ENCODE measurements around the gene SMURF2. TPM values are rescaled to one million over a fixed set of nuclear protein-coding genes. Genes with fewer than 3 reads are reported as not detected.

The SMURF2 gene
- total and polyA plus RNA-seq, 2 of the 4 experiments (the other 2 are of a cell fraction): 131 to 774 TPM

DNA sequence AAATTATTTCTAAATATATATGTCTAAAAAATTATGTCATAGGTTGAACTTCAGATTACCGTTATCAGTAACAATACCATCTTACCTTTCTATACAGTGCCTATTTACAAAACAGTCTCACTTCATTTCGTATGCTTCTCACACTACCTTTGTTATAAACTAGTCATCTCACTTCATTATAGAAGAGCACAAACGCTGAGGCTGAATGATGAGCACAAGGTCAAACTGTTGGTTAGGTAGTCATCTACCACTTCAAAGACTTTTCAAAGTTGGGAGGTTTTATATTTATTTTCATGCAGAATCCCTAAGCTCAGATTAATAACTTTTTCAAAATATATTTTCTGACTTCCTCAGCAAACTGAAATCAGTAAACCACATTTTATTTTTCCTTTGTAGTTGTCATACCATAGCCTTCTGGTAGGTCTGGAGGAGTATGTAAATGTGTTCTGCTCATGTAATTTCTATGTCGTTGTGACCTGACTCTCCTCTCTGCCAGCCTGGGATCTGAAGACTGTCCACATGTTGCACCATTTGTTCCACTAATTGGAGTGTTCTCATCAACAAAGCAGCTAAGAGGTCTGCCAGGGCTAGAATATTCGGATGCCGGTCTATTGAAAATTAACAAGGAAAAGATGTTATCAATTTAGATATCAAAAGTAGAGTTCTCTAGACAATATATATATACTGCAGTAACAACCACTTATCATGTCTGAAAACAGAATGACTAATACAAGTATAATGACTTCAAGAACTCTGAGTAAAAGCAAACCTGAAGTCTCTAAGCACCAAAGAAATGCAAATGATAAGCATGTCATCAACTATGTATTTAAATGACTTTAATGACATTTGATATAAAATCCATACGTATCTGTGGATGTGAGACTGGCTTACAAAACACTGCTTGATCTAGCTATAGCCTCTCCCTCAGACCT, 81.5 kb downstream of the SMURF2 start:
- BruUV-seq (replicated peaks): no TSS peak
- Histone ChIP-seq H4K5ac (ENCODE audit: low read depth, low read length) (no peak overlapping the region), H3K18ac (ENCODE audit: low read depth, low read length) (no peak overlapping the region), H3K27ac (ENCODE audit: insufficient read depth, low read length) (peak overlapping the region; percentile 4; the same call in 1 of the 2 replicates), H3K27me3 (ENCODE audit: control insufficient read depth, insufficient read depth, low read length) (no peaks in the 10 kb centered on the region), H2BK120ac (ENCODE audit: low read depth, low read length) (no peak overlapping the region), H3K9me1 (ENCODE audit: insufficient read depth, low read length) (peaks cover 3% of the 10 kb centered on the region), H3K4ac (ENCODE audit: low read depth, low read length) (no peak overlapping the region), H3K4me3 (ENCODE audit: insufficient read depth, low read depth, low read length) (no peak overlapping the region), H2BK20ac (ENCODE audit: low read depth, low read length) (no peak overlapping the region), H2BK5ac (ENCODE audit: low read depth, low read length, poor library complexity, severe bottlenecking) (peak overlapping the region; percentile 58), H2AK5ac (ENCODE audit: low read depth, low read length) (no peak overlapping the region), H3K23ac (ENCODE audit: low read depth, low read length) (peak overlapping the region; percentile 17), H3K9ac (ENCODE audit: low read depth, low read length) (no peak overlapping the region), H2AK9ac (replicated peaks; ENCODE audit: low read depth, low read length, poor library complexity) (no peak overlapping the region), H4K8ac (ENCODE audit: low read depth in 2 of 2, low read length in 2 of 2) (peak overlapping the region in 1 of 2 experiments; percentile 36; a peak in 1 of 4 replicates), H4K91ac (ENCODE audit: insufficient read depth, low read depth, low read length) (no peak overlapping the region), H3K79me1 (ENCODE audit: low read depth in 1 of 2, low read length in 2 of 2) (peaks cover 36 to 68% of the 10 kb centered on the region in 2 experiments), H3K4me1 (ENCODE audit: control insufficient read depth, insufficient read depth, low read length) (0 out of 2 replicates have a peak, but pooled peaks cover 4% of the 10 kb centered on the region), H3K4me2 (ENCODE audit: low read depth, low read length) (no peak overlapping the region), H3K9me3 (ENCODE audit: control insufficient read depth, insufficient read depth, low read length) (no peaks in the 10 kb centered on the region), H4K20me1 (ENCODE audit: insufficient read depth, low read length) (peaks cover 79% of the 10 kb centered on the region), H3K36me3 (ENCODE audit: control insufficient read depth, insufficient read depth, low read length) (peaks cover 51% of the 10 kb centered on the region), H3K14ac (replicated peaks; ENCODE audit: low read depth, low read length) (0 out of 2 replicates have a peak overlapping the region, but pooled peaks have one; percentile 17), H3K56ac (ENCODE audit: extremely low read depth, insufficient read depth, low read length) (no peak overlapping the region), H2AFZ (replicated peaks; ENCODE audit: low read length, poor library complexity) (no peak overlapping the region), H2BK15ac (ENCODE audit: low read depth, low read length) (no peak overlapping the region)
- dilution Hi-C loops (cut with HindIII; ENCODE audit: low sequenced_read_pairs, unreplicated experiment): no loop called here
- ATAC-seq (ENCODE audit: low read depth): no peak
- intact Hi-C loops (cut with micrococcal nuclease): no loop called here
- 89% methylated on average over 1 of the region's 7 CpGs; no CpG with 5 or more reads in 1 of the 2 experiments for WGBS, 2 experiments (ENCODE audit: extremely low coverage in 2 of 2, insufficient read length in 1 of 2)
- no peak for TF ChIP-seq SMC3 (IDR thresholded peaks at IDR 0.05; ENCODE audit: low read depth, low read length)
- TF ChIP-seq CHD1 (IDR thresholded peaks at IDR 0.05; ENCODE audit: low read depth, low read length): no peak
- no peak for TF ChIP-seq RCOR1 (IDR thresholded peaks at IDR 0.05; ENCODE audit: insufficient replicate concordance, low read length)
- TF ChIP-seq, protein P1, sequence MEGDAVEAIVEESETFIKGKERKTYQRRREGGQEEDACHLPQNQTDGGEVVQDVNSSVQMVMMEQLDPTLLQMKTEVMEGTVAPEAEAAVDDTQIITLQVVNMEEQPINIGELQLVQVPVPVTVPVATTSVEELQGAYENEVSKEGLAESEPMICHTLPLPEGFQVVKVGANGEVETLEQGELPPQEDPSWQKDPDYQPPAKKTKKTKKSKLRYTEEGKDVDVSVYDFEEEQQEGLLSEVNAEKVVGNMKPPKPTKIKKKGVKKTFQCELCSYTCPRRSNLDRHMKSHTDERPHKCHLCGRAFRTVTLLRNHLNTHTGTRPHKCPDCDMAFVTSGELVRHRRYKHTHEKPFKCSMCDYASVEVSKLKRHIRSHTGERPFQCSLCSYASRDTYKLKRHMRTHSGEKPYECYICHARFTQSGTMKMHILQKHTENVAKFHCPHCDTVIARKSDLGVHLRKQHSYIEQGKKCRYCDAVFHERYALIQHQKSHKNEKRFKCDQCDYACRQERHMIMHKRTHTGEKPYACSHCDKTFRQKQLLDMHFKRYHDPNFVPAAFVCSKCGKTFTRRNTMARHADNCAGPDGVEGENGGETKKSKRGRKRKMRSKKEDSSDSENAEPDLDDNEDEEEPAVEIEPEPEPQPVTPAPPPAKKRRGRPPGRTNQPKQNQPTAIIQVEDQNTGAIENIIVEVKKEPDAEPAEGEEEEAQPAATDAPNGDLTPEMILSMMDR (conservative IDR thresholded peaks at IDR 0.05; ENCODE audit: low read depth, low read length): no peak
- TF ChIP-seq MAZ (IDR thresholded peaks at IDR 0.05; ENCODE audit: borderline replicate concordance, low read depth, low read length): no peak
- no peak for TF ChIP-seq CEBPB (IDR thresholded peaks at IDR 0.05; ENCODE audit: low read depth, low read length)
- TF ChIP-seq RFX5 (IDR thresholded peaks at IDR 0.05; ENCODE audit: low read depth, low read length): no peak
- no peak for TF ChIP-seq NFE2L2 (IDR thresholded peaks at IDR 0.05; ENCODE audit: low read depth, low read length)
- no peak for TF ChIP-seq POLR2A (IDR thresholded peaks at IDR 0.05; ENCODE audit: low read depth, low read length)
- no peak for TF ChIP-seq BHLHE40 (IDR thresholded peaks at IDR 0.05; ENCODE audit: low read depth, low read length)
- no peak for TF ChIP-seq MXI1 (IDR thresholded peaks at IDR 0.05; ENCODE audit: borderline replicate concordance, low read depth, low read length)
- TF ChIP-seq ELK1 (IDR thresholded peaks at IDR 0.05; ENCODE audit: borderline replicate concordance, low read depth, low read length): no peak
- TF ChIP-seq MAFK (IDR thresholded peaks at IDR 0.05; ENCODE audit: low read depth, low read length): no peak
- no peak for DNase-seq
- in situ Hi-C loops (cut with MboI; ENCODE audit: low sequenced_read_pairs): no loop called here
- ChIA-PET CTCF (no interaction called here), POLR2A (ENCODE audit: unreplicated experiment) (no interaction called here)

Measured in IMR-90 (cell line).